K562 (cell line): ENCODE data around the gene CRYBB1. TPM values are rescaled to one million over a fixed set of nuclear protein-coding genes. Genes with fewer than 3 reads are reported as not detected.

ENCODE experiments used
- ATAC-seq: fragments of 200-7000 bp; cut with Tn5 transposase; 3 replicates; pipeline ENCODE4 v1.9.1; 2020; ENCODE audit warnings: moderate library complexity
- BruUV-seq: library from RNA; stranded (reverse); fragments of 400-500 nt; replicated peaks from 2 replicates; lab custom pipeline; 2021; lab: Mats Ljungman, UMichigan
- CTCF ChIA-PET: fragments of 300-600 bp; formaldehyde crosslinking; extraction: SDS; loops from one replicate; lab custom pipeline; 2021; ENCODE audit warnings: low intra/inter-chr PET ratio; lab: Yijun Ruan, JAX
- POLR2A ChIA-PET: fragments of 300-600, 350-650 bp; sonication (Branson Sonifier 250); formaldehyde crosslinking; extraction: SDS; loops from one replicate; lab custom pipeline; 2021; ENCODE audit warnings: antibody characterized with exemption, inconsistent platforms; lab: Yijun Ruan, JAX
- DNase-seq, 4 experiments: peaks; one replicate each; pipeline versions ENCODE4 v3.0.0 to v3.0.0-alpha.2; 2011 to 2018; ENCODE audit warnings: low spot score in 3 of 4, mixed read lengths in 3 of 4; ENCODE audit errors: extremely low read depth in 1 of 4
- FAIRE-seq: peaks from 2 replicates; lab custom pipeline; 2011; peaks lifted over from hg19 to GRCh38; lab: Jason Lieb, UNC
- H2AFZ ChIP-seq: 2 replicates; pipeline ENCODE4 v1.6.0; 2011; ENCODE audit warnings: low read depth, low read length, control low read depth, inconsistent platforms
- H3K27ac ChIP-seq: fragments of 200-600 bp; 3 replicates; pipeline ENCODE4 v1.8.0; 2011; ENCODE audit warnings: low read depth, mild to moderate bottlenecking, control low read depth, inconsistent platforms, low read length, moderate library complexity, mixed read lengths; ENCODE audit errors: extremely low read depth
- H3K27me3 ChIP-seq, 2 experiments: fragments of 300-600 bp in 1 of 2; 2 replicates in 1 of 2; 3 replicates in 1 of 2; pipeline versions ENCODE4 v1.6.0 to v1.8.0; 2011; ENCODE audit warnings: inconsistent platforms in 2 of 2, low read length in 2 of 2, mild to moderate bottlenecking in 1 of 2, mixed read lengths in 1 of 2, moderate library complexity in 1 of 2; ENCODE audit not compliant: control insufficient read depth in 2 of 2, insufficient read depth in 2 of 2
- H3K36me3 ChIP-seq: fragments of 300-600 bp; 3 replicates; pipeline ENCODE4 v1.8.0; 2011; ENCODE audit warnings: mild to moderate bottlenecking, low read length, inconsistent platforms; ENCODE audit not compliant: control insufficient read depth, insufficient read depth
- H3K4me1 ChIP-seq, 2 experiments: fragments of 200-600 bp in 1 of 2; replicated peaks in 1 of 2; 2 replicates in 1 of 2; 3 replicates in 1 of 2; pipeline versions ENCODE4 v1.5.1 to v1.8.0; 2011; ENCODE audit warnings: inconsistent platforms in 2 of 2, low read length in 2 of 2, mild to moderate bottlenecking in 1 of 2, mixed read lengths in 1 of 2, moderate library complexity in 1 of 2; ENCODE audit not compliant: control insufficient read depth in 2 of 2, insufficient read depth in 2 of 2
- H3K4me2 ChIP-seq: 2 replicates; pipeline ENCODE4 v1.6.1; 2011; ENCODE audit warnings: low read length, control low read depth, inconsistent platforms, mixed read lengths; ENCODE audit not compliant: insufficient read depth
- H3K4me3 ChIP-seq: fragments of 200-600 bp; sonication (generic), shearing (Covaris generic); 2 replicates; pipeline ENCODE4 v1.5.1; 2016; ENCODE audit warnings: control low read depth, inconsistent platforms
- H3K79me2 ChIP-seq: fragments of 200-600 bp; 3 replicates; pipeline ENCODE4 v1.8.0; 2011; ENCODE audit warnings: low read length, inconsistent platforms; ENCODE audit not compliant: control insufficient read depth, insufficient read depth
- H3K9ac ChIP-seq, 2 experiments: 2 replicates each; pipeline versions ENCODE4 v1.6.0 to v1.6.1; 2011; ENCODE audit warnings: low read depth in 2 of 2, low read length in 2 of 2, control low read depth in 1 of 2, inconsistent platforms in 1 of 2, mild to moderate bottlenecking in 1 of 2, mixed read lengths in 1 of 2; ENCODE audit not compliant: insufficient read depth in 1 of 2
- H3K9me1 ChIP-seq: one replicate; pipeline ENCODE4 v1.6.0; 2011; ENCODE audit warnings: inconsistent platforms, mild to moderate bottlenecking, low read length, moderate library complexity; ENCODE audit not compliant: control insufficient read depth, insufficient read depth
- H3K9me3 ChIP-seq: replicated peaks from 2 replicates; pipeline ENCODE4 v1.5.1; 2011; ENCODE audit warnings: low read depth, low read length, inconsistent platforms; ENCODE audit not compliant: control insufficient read depth, insufficient read depth
- H4K20me1 ChIP-seq: replicated peaks from 2 replicates; pipeline ENCODE4 v1.6.1; 2011; ENCODE audit warnings: low read length, inconsistent platforms, mixed read lengths; ENCODE audit not compliant: control insufficient read depth, insufficient read depth
- AFF4 ChIP-seq: sonication (generic); formaldehyde crosslinking; IDR thresholded peaks from 2 replicates; pipeline ENCODE4 v1.8.0; 2023; ENCODE audit warnings: mild to moderate bottlenecking, missing genetic modification reagents
- BRD9 ChIP-seq: fragments of 450-650 bp; IDR thresholded peaks from 2 replicates; pipeline ENCODE4 v1.6.1; 2018; ENCODE audit warnings: low read depth; ENCODE audit not compliant: partially characterized antibody
- CBX3 ChIP-seq, 2 experiments: IDR thresholded peaks; 1 replicate in 1 of 2; 2 replicates in 1 of 2; pipeline ENCODE4 v1.6.1; 2012; ENCODE audit warnings: inconsistent platforms in 2 of 2, low read length in 2 of 2, borderline replicate concordance in 1 of 2, control low read depth in 1 of 2
- MECOM ChIP-seq: fragments of 250-450 bp; sonication (Bioruptor Pico); IDR thresholded peaks from 2 replicates; pipeline ENCODE4 v1.8.0; 2022; ENCODE audit warnings: inconsistent platforms
- SOX6 ChIP-seq: fragments of 450-650 bp; IDR thresholded peaks from 2 replicates; pipeline ENCODE4 v1.6.1; 2014; ENCODE audit warnings: mild to moderate bottlenecking
- ZBTB9 ChIP-seq: fragments of 450-650 bp; formaldehyde crosslinking; IDR thresholded peaks from 2 replicates; pipeline ENCODE4 v1.4.0; 2020; ENCODE audit warnings: mild to moderate bottlenecking, moderate library complexity
- WGBS: fragments of 100-300 bp; shearing (Covaris generic); methylation state at CpG from one replicate; pipeline ENCODE4 v1.1.6; 2016; ENCODE audit warnings: low coverage, mixed read lengths; ENCODE audit not compliant: insufficient coverage; ENCODE audit errors: missing lambda C conversion rate; 5-methylcytosine and 5-hydroxymethylcytosine counted together
- in situ Hi-C: fragments of 300-500 bp; cut with MboI; formaldehyde crosslinking; loops from 4 replicates; pipeline ENCODE4 v1.15.0; 2018; ENCODE audit warnings: inconsistent platforms, mixed read lengths
- intact Hi-C: fragments of 100-400 bp; cut with micrococcal nuclease; formaldehyde crosslinking; loops from 2 replicates; pipeline ENCODE4 v1.14.2; 2022
- polyA plus RNA-seq, 8 experiments: library from polyadenylated mRNA; depleted of rRNA in 4 of 8; stranded (reverse) in 5 of 8; unstranded in 3 of 8; fragments of >200 nt; fragmentation: Nextera tagmentation in 2 of 8; fragmentation: Illumina TruSeq in 1 of 8; extraction: Ambion mirVana in 2 of 8; extraction: Trizol in 1 of 8; gene quantifications; 2 replicates each; pipeline versions ENCODE4 v1.2.1 to v1.2.3, GENCODE V29; 2011 to 2014; ENCODE audit warnings: inconsistent platforms in 1 of 8, missing spikeins in 1 of 8
- total RNA-seq, 7 experiments: library from RNA; depleted of rRNA in 6 of 7; stranded (reverse); fragments of >200 nt in 6 of 7; fragmentation: Illumina TruSeq in 2 of 7; extraction: Trizol in 2 of 7; gene quantifications; 2 replicates each; pipeline versions ENCODE4 v1.2.1 to v1.2.3, GENCODE V29; 2011 to 2021; ENCODE audit warnings: low replicate concordance in 1 of 7

The CRYBB1 gene
- total and polyA plus RNA-seq, 9 of the 15 experiments (the other 6 are each of a cell fraction or from before 2014, with no cell fraction given), result 0.16 to 0.45 (median 0.33) TPM; not detected in 2

- no peak overlapping the region for H3K4me3 ChIP-seq
- H3K9me1 ChIP-seq, result no peaks in the 10 kb centered on the region
- no peaks in the 10 kb centered on the region for H4K20me1 ChIP-seq
- no peak for ATAC-seq
- no peak overlapping the region for H3K27ac ChIP-seq
- no peak for DNase-seq
- no peak overlapping the region for H2AFZ ChIP-seq
- intact Hi-C loops (no loop called here), in situ Hi-C loops (no loop called here)
- BruUV-seq, result no TSS peak
- no peaks in the 10 kb centered on the region for H3K9me3 ChIP-seq
- WGBS, result 45% methylated on average over 10 of the region's 10 CpGs
- no peak for TF ChIP-seq MECOM (CRISPR knock-in tag)
- TF ChIP-seq CBX3 (IDR thresholded peaks at IDR 0.05; ENCODE audit: borderline replicate concordance in 1 of 2, low read length in 2 of 2), result no peak
- no peak for TF ChIP-seq AFF4 (CRISPR knock-in tag)
- TF ChIP-seq BRD9, result no peak
- TF ChIP-seq SOX6, result no peak
- no peak for TF ChIP-seq ZBTB9 (CRISPR knock-in tag)
- no peaks in the 10 kb centered on the region for H3K36me3 ChIP-seq
- peak; percentile 35 for FAIRE-seq
- peaks cover 0 to 11% of the 10 kb centered on the region in 2 experiments; a peak in 4 of 5 replicates for H3K4me1 ChIP-seq
- H3K27me3 ChIP-seq, result no peaks in the 10 kb centered on the region
- no peaks in the 10 kb centered on the region for H3K79me2 ChIP-seq
- ChIA-PET POLR2A (interaction anchor here (0.7 kb wide), 1 partner anchor 1074 kb away, joined by 5 read pairs; no protein-coding TSS in a partner anchor), CTCF (no interaction called here)
- no peak overlapping the region for H3K4me2 ChIP-seq
- no peak overlapping the region for H3K9ac ChIP-seq
Measured at GRCh38 chr22:26651815-26652214, 34.0 kb upstream of the CRYBB1 start.
